ENCODE results near the gene FABP1.

GRCh38 chr2:88114889-88115288 is 13.0 kb downstream of the FABP1 start:
- no peak for TF ChIP-seq POLR2A (IDR thresholded peaks at IDR 0.05)
- TF ChIP-seq, protein P1, sequence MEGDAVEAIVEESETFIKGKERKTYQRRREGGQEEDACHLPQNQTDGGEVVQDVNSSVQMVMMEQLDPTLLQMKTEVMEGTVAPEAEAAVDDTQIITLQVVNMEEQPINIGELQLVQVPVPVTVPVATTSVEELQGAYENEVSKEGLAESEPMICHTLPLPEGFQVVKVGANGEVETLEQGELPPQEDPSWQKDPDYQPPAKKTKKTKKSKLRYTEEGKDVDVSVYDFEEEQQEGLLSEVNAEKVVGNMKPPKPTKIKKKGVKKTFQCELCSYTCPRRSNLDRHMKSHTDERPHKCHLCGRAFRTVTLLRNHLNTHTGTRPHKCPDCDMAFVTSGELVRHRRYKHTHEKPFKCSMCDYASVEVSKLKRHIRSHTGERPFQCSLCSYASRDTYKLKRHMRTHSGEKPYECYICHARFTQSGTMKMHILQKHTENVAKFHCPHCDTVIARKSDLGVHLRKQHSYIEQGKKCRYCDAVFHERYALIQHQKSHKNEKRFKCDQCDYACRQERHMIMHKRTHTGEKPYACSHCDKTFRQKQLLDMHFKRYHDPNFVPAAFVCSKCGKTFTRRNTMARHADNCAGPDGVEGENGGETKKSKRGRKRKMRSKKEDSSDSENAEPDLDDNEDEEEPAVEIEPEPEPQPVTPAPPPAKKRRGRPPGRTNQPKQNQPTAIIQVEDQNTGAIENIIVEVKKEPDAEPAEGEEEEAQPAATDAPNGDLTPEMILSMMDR (IDR thresholded peaks at IDR 0.05), result no peak

Data from Peyer's patch (tissue), 4 donors.